CD4-positive, alpha-beta T cell (primary cell): ENCODE data around the gene ANKRD60. TPM values are rescaled to one million over a fixed set of nuclear protein-coding genes. Genes with fewer than 3 reads are reported as not detected.

Experiments used
- ATAC-seq: fragments of 200-7000 bp; cut with Tn5 transposase; one replicate; pipeline ENCODE4 v1.10.0; 2022; ENCODE audit warnings: mild to moderate bottlenecking; ENCODE audit not compliant: poor library complexity
- CTCF ChIA-PET: fragments of 350-600 bp; sonication (Branson Sonifier 250); formaldehyde crosslinking; loops from one replicate; lab custom pipeline; 2021; ENCODE audit warnings: antibody characterized with exemption, inconsistent platforms; lab: Charles Lee
- POLR2A ChIA-PET: fragments of 350-600 bp; sonication (Branson Sonifier 250); formaldehyde crosslinking; loops from one replicate; lab custom pipeline; 2021; ENCODE audit warnings: antibody characterized with exemption, inconsistent platforms; lab: Charles Lee
- DNase-seq, 14 experiments: peaks; one replicate each; pipeline ENCODE4 v3.0.0-alpha.2; 2013 to 2020; ENCODE audit warnings: mixed read lengths in 2 of 14
- H3K27ac ChIP-seq, 2 donors: one replicate each; pipeline versions ENCODE4 v1.5.1 to v1.7.0; 2013; ENCODE audit warnings: low read length in 2 of 2, low read depth in 1 of 2, mild to moderate bottlenecking in 1 of 2
- H3K27me3 ChIP-seq, 2 experiments: 1 replicate in 1 of 2; 2 replicates in 1 of 2; pipeline versions ENCODE4 v1.6.1 to v1.7.0; 2013; ENCODE audit warnings: low read length in 2 of 2, control low read depth in 1 of 2, mild to moderate bottlenecking in 1 of 2, moderate library complexity in 1 of 2; ENCODE audit not compliant: insufficient read depth in 2 of 2, control insufficient read depth in 1 of 2
- H3K36me3 ChIP-seq: one replicate; pipeline ENCODE4 v1.6.1; 2013; ENCODE audit warnings: low read length, control low read depth; ENCODE audit not compliant: insufficient read depth
- H3K4me1 ChIP-seq: one replicate; pipeline ENCODE4 v1.6.1; 2013; ENCODE audit warnings: low read length, control low read depth; ENCODE audit not compliant: insufficient read depth
- H3K4me3 ChIP-seq: one replicate; pipeline ENCODE4 v1.5.1; 2013; ENCODE audit warnings: mild to moderate bottlenecking, low read length, moderate library complexity
- H3K9me3 ChIP-seq, 2 experiments: 1 replicate in 1 of 2; 2 replicates in 1 of 2; pipeline versions ENCODE4 v1.6.1 to v1.7.0; 2013; ENCODE audit warnings: low read length in 2 of 2, mild to moderate bottlenecking in 2 of 2, control low read depth in 1 of 2, moderate library complexity in 1 of 2; ENCODE audit not compliant: control insufficient read depth in 1 of 2, insufficient read depth in 1 of 2
- H3K27ac Mint-ChIP-seq: one replicate; pipeline ENCODE4 v1.8.0; 2020; ENCODE audit warnings: mixed read lengths
- H3K27me3 Mint-ChIP-seq: one replicate; pipeline ENCODE4 v1.8.0; 2021; ENCODE audit warnings: mixed read lengths
- H3K36me3 Mint-ChIP-seq: one replicate; pipeline ENCODE4 v1.8.0; 2021; ENCODE audit warnings: low read depth, mixed read lengths
- H3K4me1 Mint-ChIP-seq: one replicate; pipeline ENCODE4 v1.8.0; 2021; ENCODE audit warnings: low read depth, mixed read lengths
- H3K4me3 Mint-ChIP-seq: one replicate; pipeline ENCODE4 v1.8.0; 2020; ENCODE audit warnings: mild to moderate bottlenecking, mixed read lengths
- H3K9me3 Mint-ChIP-seq: one replicate; pipeline ENCODE4 v1.8.0; 2020; ENCODE audit warnings: mixed read lengths
- CTCF ChIP-seq: fragments of 200-600 bp; IDR thresholded peaks from one replicate; pipeline ENCODE4 v1.8.0; 2022; ENCODE audit warnings: antibody characterized with exemption, mild to moderate bottlenecking
- intact Hi-C, 2 experiments: fragments of 100-400 bp; cut with DNase I in 1 of 2; cut with micrococcal nuclease in 1 of 2; formaldehyde crosslinking; loops; one replicate each; pipeline versions ENCODE4 v1.15.1 to v1.9.0; 2023 to 2025; cut with DNase I, micrococcal nuclease
- total RNA-seq, 174 experiments: library from RNA in 2 of 174; stranded (reverse) in 2 of 174; gene quantifications; one replicate each; pipeline ENCODE4 v1.2.3 and lab custom pipeline; 2021 to 2026

Gene ANKRD60
- total RNA-seq, 2 experiments from 2014 or later: not detected

GRCh38 chr20:58229198-58229798, 845 bp upstream of the ANKRD60 start:
- ChIA-PET CTCF (no interaction called here), POLR2A (no interaction called here)
- DNase-seq: no peak
- H3K27ac ChIP-seq: no peak overlapping the region
- H3K36me3 ChIP-seq: no peaks in the 10 kb centered on the region
- ATAC-seq: no peak
- H3K9me3 ChIP-seq: peaks cover 0 to 7% of the 10 kb centered on the region in 2 experiments
- Mint-ChIP-seq H3K4me1 (peaks cover 14% of the 10 kb centered on the region), H3K9me3 (no peaks in the 10 kb centered on the region), H3K36me3 (no peaks in the 10 kb centered on the region), H3K27ac (peak overlapping the region; percentile 70), H3K27me3 (peaks cover 67% of the 10 kb centered on the region), H3K4me3 (peak overlapping the region; percentile 68)
- no peak for TF ChIP-seq CTCF
- H3K4me1 ChIP-seq: peaks cover 15% of the 10 kb centered on the region
- no peak overlapping the region for H3K4me3 ChIP-seq
- peaks cover 37 to 49% of the 10 kb centered on the region in 2 experiments for H3K27me3 ChIP-seq
- intact Hi-C loops: no loop called here

- CTCF ChIA-PET: no interaction called here
- Histone ChIP-seq H3K36me3 (no peaks in the 10 kb centered on the region), H3K27me3 (peaks cover 38 to 49% of the 10 kb centered on the region in 2 experiments), H3K9me3 (peaks cover 0 to 7% of the 10 kb centered on the region in 2 experiments), H3K4me1 (peaks cover 15% of the 10 kb centered on the region), H3K4me3 (no peak overlapping the region), H3K27ac (no peak overlapping the region)
- peak; percentile 10 for ATAC-seq
- POLR2A ChIA-PET: no interaction called here
- Mint-ChIP-seq H3K27ac (peak overlapping the region; percentile 48), H3K9me3 (no peaks in the 10 kb centered on the region), H3K36me3 (no peaks in the 10 kb centered on the region), H3K4me1 (peaks cover 14% of the 10 kb centered on the region), H3K27me3 (peaks cover 77% of the 10 kb centered on the region), H3K4me3 (no peak overlapping the region)
- intact Hi-C loops: no loop called here
- no peak for TF ChIP-seq CTCF
- no peak for DNase-seq
Measured at GRCh38 chr20:58228103-58228483, 360 bp downstream of the ANKRD60 start.

GRCh38 chr20:58227391-58228102, 906 bp downstream of the ANKRD60 start:
- no peak overlapping the region for H3K4me3 ChIP-seq
- peaks cover 83% of the 10 kb centered on the region for H3K27me3 Mint-ChIP-seq
- intact Hi-C loops: no loop called here
- H3K4me3 Mint-ChIP-seq: peak overlapping the region; percentile 3
- peaks cover 39 to 49% of the 10 kb centered on the region in 2 experiments for H3K27me3 ChIP-seq
- no peak overlapping the region for H3K27ac ChIP-seq
- H3K27ac Mint-ChIP-seq: peak overlapping the region; percentile 48
- peaks cover 0 to 7% of the 10 kb centered on the region in 2 experiments for H3K9me3 ChIP-seq
- CTCF ChIA-PET: no interaction called here
- ATAC-seq: no peak
- no peaks in the 10 kb centered on the region for H3K9me3 Mint-ChIP-seq
- H3K4me1 Mint-ChIP-seq: peaks cover 14% of the 10 kb centered on the region
- H3K4me1 ChIP-seq: peaks cover 15% of the 10 kb centered on the region
- no peak for DNase-seq
- H3K36me3 Mint-ChIP-seq: no peaks in the 10 kb centered on the region
- H3K36me3 ChIP-seq: no peaks in the 10 kb centered on the region
- POLR2A ChIA-PET: no interaction called here
- TF ChIP-seq CTCF: no peak
